ENCODE results near the gene GAD1. TPM values are rescaled to one million over a fixed set of nuclear protein-coding genes. Genes with fewer than 3 reads are reported as not detected.

Gene GAD1
- total RNA-seq, result not detected in 2 replicates

DNA sequence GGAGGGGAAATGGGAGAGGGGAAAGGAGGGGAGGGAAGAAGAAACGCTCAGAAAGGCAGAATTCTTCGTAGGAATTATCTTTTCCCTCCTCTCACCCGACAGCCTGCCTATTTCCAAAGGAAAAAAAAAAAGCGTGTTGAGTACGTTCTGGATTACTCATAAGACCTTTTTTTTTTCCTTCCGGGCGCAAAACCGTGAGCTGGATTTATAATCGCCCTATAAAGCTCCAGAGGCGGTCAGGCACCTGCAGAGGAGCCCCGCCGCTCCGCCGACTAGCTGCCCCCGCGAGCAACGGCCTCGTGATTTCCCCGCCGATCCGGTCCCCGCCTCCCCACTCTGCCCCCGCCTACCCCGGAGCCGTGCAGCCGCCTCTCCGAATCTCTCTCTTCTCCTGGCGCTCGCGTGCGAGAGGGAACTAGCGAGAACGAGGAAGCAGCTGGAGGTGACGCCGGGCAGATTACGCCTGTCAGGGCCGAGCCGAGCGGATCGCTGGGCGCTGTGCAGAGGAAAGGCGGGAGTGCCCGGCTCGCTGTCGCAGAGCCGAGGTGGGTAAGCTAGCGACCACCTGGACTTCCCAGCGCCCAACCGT lies at the start of gene GAD1:
Gene GAD1 (plus strand): TSS at position 384 of the 589 bp plus-strand sequence. CDS start 1,705 bp downstream, outside the sequence.

DNA sequence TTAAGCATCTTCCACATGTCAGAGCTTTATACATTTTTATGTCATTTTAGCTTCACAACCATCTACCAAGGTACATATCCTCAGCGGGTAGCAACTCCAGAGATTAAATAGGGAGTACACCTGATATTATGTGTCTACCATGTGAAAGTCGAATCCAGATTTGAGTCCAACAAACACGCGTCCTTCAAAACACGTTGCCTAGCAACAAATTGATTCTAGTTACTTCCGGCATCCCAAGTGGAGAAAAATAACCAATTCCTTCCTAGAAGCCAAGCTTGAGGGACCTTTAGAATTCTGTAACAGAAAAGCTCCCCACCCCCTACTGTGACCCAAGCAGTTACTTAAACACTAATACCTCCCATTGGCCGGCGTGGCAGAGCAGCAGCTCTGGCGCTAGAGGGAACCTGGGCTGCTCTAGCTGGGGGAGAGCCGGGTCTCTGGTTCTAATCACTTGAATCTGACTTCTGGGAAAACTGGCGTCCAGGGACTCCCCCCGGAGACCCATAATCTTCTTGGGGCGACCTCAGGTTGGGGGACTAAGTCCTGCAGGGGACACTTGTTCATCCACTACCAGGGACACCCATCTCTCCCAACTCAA lies 46.6 kb upstream of the GAD1 start, which contains the start of gene ERICH2:
Gene ERICH2 (plus strand): TSS at position 371 of the 598 bp plus-strand sequence. CDS start 304 bp downstream, outside the sequence.

Other genes with a start within 250 kb of the GAD1 start
- not detected in 2 replicates for gene SP5, start 101.5 kb upstream of the GAD1 start, total RNA-seq
- gene ERICH2, start 46.5 kb upstream of the GAD1 start, total RNA-seq, result 0.33 and 1.6 TPM in 2 replicates
- gene GORASP2, start 112.4 kb downstream of the GAD1 start, total RNA-seq, result 36.2 and 39.0 TPM in 2 replicates

Measured in uterine smooth muscle cell (primary cell).